ENCODE data around the gene PLCL2. TPM values are rescaled to one million over a fixed set of nuclear protein-coding genes. Genes with fewer than 3 reads are reported as not detected.

PLCL2 gene
- total RNA-seq, 1 experiment from 2014 or later = 32.1 TPM

GRCh38 chr3:17077606-17078005 is 192.9 kb downstream of the PLCL2 start:
- Histone ChIP-seq H3K23me2 (ENCODE audit: insufficient read length, low read depth, low read length, poor library complexity, severe bottlenecking) (no peaks in the 10 kb centered on the region), H3K56ac (ENCODE audit: insufficient read length, low read depth, low read length) (no peak overlapping the region), H2BK120ac (ENCODE audit: low read depth, low read length, poor library complexity, severe bottlenecking) (no peak overlapping the region), H4K20me1 (ENCODE audit: control insufficient read depth, insufficient read depth, insufficient read length) (no peaks in the 10 kb centered on the region), H3K9me3 (ENCODE audit: control insufficient read depth, low read depth, low read length) (no peaks in the 10 kb centered on the region), H2BK20ac (ENCODE audit: low read depth, low read length, poor library complexity, severe bottlenecking) (no peak overlapping the region), H3K79me2 (ENCODE audit: insufficient read depth, low read length) (no peaks in the 10 kb centered on the region), H3K9ac (ENCODE audit: extremely low read depth, insufficient read length, low read length) (no peak overlapping the region), H3K4me1 (ENCODE audit: insufficient read depth, low read length) (no peaks in the 10 kb centered on the region), H2AK5ac (ENCODE audit: insufficient read length, low read length) (no peak overlapping the region), H3K4me2 (ENCODE audit: insufficient read depth, insufficient read length, low read length) (no peak overlapping the region), H2AFZ (ENCODE audit: low read length) (no peak overlapping the region), H4K91ac (ENCODE audit: insufficient read length, low read depth, low read length) (no peak overlapping the region), H3K23ac (ENCODE audit: insufficient read length, low read depth, low read length) (no peak overlapping the region), H2BK15ac (ENCODE audit: low read depth, low read length) (no peak overlapping the region), H3T11ph (ENCODE audit: low read length) (no peak overlapping the region), H4K5ac (ENCODE audit: insufficient read length, low read depth, low read length) (no peak overlapping the region), H3K18ac (ENCODE audit: insufficient read length, low read depth, low read length) (no peak overlapping the region), H3K14ac (ENCODE audit: insufficient read depth, low read length) (no peak overlapping the region), H3K27me3 (ENCODE audit: insufficient read depth, low read length) (no peaks in the 10 kb centered on the region), H2BK5ac (ENCODE audit: insufficient read length, low read length) (no peak overlapping the region), H2BK12ac (ENCODE audit: insufficient read length, low read depth, low read length) (no peak overlapping the region), H3K27ac (ENCODE audit: insufficient read length, low read depth, low read length) (no peak overlapping the region), H3K4ac (ENCODE audit: low read depth, low read length) (no peak overlapping the region), H4K8ac (replicated peaks; ENCODE audit: insufficient read length, low read depth, low read length) (no peak overlapping the region), H3K79me1 (ENCODE audit: insufficient read depth, low read depth, low read length, poor library complexity, severe bottlenecking) (no peaks in the 10 kb centered on the region)
- Mint-ChIP-seq H3K27me3 (ENCODE audit: low read depth) (no peaks in the 10 kb centered on the region), H3K4me1 (no peaks in the 10 kb centered on the region; a peak in 1 of 4 replicates), H3K36me3 (ENCODE audit: insufficient read depth in 1 of 3, low read depth in 3 of 3) (peaks cover 1 to 41% (median 27%) of the 10 kb centered on the region in 3 experiments; a peak in 5 of 7 replicates), H3K27ac (peak overlapping the region in 2 of 3 experiments; percentile 65 to 68; a peak in 2 of 7 replicates), H3K4me3 (no peak overlapping the region), H3K9me3 (no peaks in the 10 kb centered on the region)
- TF ChIP-seq CTCF (conservative IDR thresholded peaks at IDR 0.05) = no peak
- DNase-seq = no peak
- WGBS (ENCODE audit: extremely low coverage, insufficient read length, low lambda C conversion rate) = no CpG with 5 or more reads among the region's 5 CpGs
